Smooth muscle cell (in vitro differentiated cells): ENCODE data around the gene PITRM1. TPM values are rescaled to one million over a fixed set of nuclear protein-coding genes. Genes with fewer than 3 reads are reported as not detected.

Experiments
- DNase-seq: peaks from one replicate; lab custom pipeline; 2025; ENCODE audit not compliant: unreplicated experiment; lab: John Stamatoyannopoulos, UW
- H2AFZ ChIP-seq: fragments of 200-600 bp; sonication (generic); 2 replicates; pipeline ENCODE4 v1.6.0; 2016; ENCODE audit warnings: antibody characterized with exemption, low read depth, mild to moderate bottlenecking
- H3F3A ChIP-seq: fragments of 200-600 bp; sonication (generic); 2 replicates; pipeline ENCODE4 v1.6.0; 2017; ENCODE audit warnings: antibody characterized with exemption, low read depth
- H3K27ac ChIP-seq: fragments of 200-600 bp; sonication (generic); 2 replicates; pipeline ENCODE4 v1.5.1; 2016; ENCODE audit warnings: low read depth, mild to moderate bottlenecking
- H3K27me3 ChIP-seq: fragments of 200-600 bp; sonication (generic); 2 replicates; pipeline ENCODE4 v1.6.1; 2016; ENCODE audit warnings: low read depth, mild to moderate bottlenecking
- H3K36me3 ChIP-seq: fragments of 200-600 bp; sonication (generic); 2 replicates; pipeline ENCODE4 v1.5.1; 2016; ENCODE audit warnings: low read depth
- H3K4me1 ChIP-seq: fragments of 200-600 bp; sonication (generic); 2 replicates; pipeline ENCODE4 v1.5.1; 2016; ENCODE audit warnings: low read depth
- H3K4me2 ChIP-seq: fragments of 200-600 bp; sonication (generic); 2 replicates; pipeline ENCODE4 v1.6.0; 2016; ENCODE audit warnings: mild to moderate bottlenecking
- H3K4me3 ChIP-seq: fragments of 200-600 bp; sonication (generic); 2 replicates; pipeline ENCODE4 v1.5.1; 2016; ENCODE audit warnings: mild to moderate bottlenecking
- H3K79me2 ChIP-seq: fragments of 200-600 bp; sonication (generic); 2 replicates; pipeline ENCODE4 v1.6.0; 2016; ENCODE audit warnings: low read depth, mild to moderate bottlenecking
- H3K9ac ChIP-seq: fragments of 200-600 bp; sonication (generic); 2 replicates; pipeline ENCODE4 v1.6.0; 2016; ENCODE audit warnings: low read depth
- H3K9me3 ChIP-seq: fragments of 200-600 bp; sonication (generic); replicated peaks from 2 replicates; pipeline ENCODE4 v1.5.1; 2016; ENCODE audit warnings: low read depth
- H4K20me1 ChIP-seq: fragments of 200-600 bp; sonication (generic); 2 replicates; pipeline ENCODE4 v1.6.0; 2016; ENCODE audit warnings: low read depth
- CTCF ChIP-seq: fragments of 200-600 bp; sonication (generic); IDR thresholded peaks from 2 replicates; pipeline ENCODE4 v1.5.1; 2017; ENCODE audit warnings: borderline replicate concordance, mild to moderate bottlenecking, antibody characterized with exemption; ENCODE audit not compliant: insufficient read depth, poor library complexity, severe bottlenecking
- WGBS: methylation state at CpG from one replicate; pipeline ENCODE4 v1.1.7; 2016; ENCODE audit warnings: low lambda C conversion rate; 5-methylcytosine and 5-hydroxymethylcytosine counted together
- polyA plus RNA-seq: library from polyadenylated mRNA; unstranded; fragments of >200 nt; fragmentation: Nextera tagmentation; extraction: Ambion mirVana; gene quantifications from 2 replicates; pipeline ENCODE4 v1.2.1, GENCODE V29; 2016
- total RNA-seq: library from RNA; depleted of rRNA; stranded (reverse); fragments of >200 nt; gene quantifications from 2 replicates; pipeline ENCODE4 v1.2.3, GENCODE V29; 2014

PITRM1 gene
- total and polyA plus RNA-seq, 2 experiments from 2014 or later = 49.2 to 61.3 TPM

DNA sequence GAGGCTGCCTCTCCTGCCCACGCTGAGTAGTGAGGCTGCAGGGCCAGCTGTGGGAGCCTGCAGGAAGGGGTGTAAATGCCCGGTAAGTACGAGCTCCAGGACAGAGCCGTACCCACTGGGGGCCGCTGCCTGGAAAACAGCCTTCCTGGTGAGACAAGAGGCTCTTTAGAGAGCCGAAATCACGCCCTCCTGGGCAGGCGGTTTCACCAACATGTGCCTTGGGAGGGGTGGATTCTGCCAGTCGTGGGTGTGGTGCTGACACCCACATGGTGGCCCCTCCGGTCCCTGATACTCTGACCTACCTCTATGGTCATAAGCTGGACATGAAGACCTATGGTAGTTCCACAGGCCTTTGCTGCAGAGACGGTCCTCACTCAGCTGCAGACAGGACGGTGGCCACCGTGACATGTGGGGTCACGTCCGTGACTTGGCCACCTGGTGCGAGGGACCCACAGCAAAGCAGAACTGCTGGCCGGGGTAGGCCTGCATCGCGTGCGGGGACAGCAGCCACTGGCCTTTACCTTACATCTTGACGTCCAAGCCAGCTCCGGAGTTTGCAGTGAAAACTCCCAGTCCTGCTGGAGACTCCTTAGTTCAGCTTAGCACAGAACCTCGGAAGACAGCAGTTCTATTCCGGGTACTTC is 46.9 kb downstream of the PITRM1 start:
- H3K79me2 ChIP-seq = no peaks in the 10 kb centered on the region
- H3F3A ChIP-seq = peaks cover 5% of the 10 kb centered on the region
- no peak overlapping the region for H3K4me2 ChIP-seq
- no peaks in the 10 kb centered on the region for H3K9me3 ChIP-seq
- TF ChIP-seq CTCF = no peak
- H3K4me1 ChIP-seq = peaks cover 6% of the 10 kb centered on the region
- 94% methylated on average over 24 of the region's 24 CpGs for WGBS
- H4K20me1 ChIP-seq = peaks cover 15% of the 10 kb centered on the region
- no peak overlapping the region for H3K9ac ChIP-seq
- no peak overlapping the region for H3K4me3 ChIP-seq
- no peak overlapping the region for H2AFZ ChIP-seq
- H3K27ac ChIP-seq = no peak overlapping the region
- H3K36me3 ChIP-seq = no peaks in the 10 kb centered on the region
- no peak for DNase-seq
- no peaks in the 10 kb centered on the region for H3K27me3 ChIP-seq

DNA sequence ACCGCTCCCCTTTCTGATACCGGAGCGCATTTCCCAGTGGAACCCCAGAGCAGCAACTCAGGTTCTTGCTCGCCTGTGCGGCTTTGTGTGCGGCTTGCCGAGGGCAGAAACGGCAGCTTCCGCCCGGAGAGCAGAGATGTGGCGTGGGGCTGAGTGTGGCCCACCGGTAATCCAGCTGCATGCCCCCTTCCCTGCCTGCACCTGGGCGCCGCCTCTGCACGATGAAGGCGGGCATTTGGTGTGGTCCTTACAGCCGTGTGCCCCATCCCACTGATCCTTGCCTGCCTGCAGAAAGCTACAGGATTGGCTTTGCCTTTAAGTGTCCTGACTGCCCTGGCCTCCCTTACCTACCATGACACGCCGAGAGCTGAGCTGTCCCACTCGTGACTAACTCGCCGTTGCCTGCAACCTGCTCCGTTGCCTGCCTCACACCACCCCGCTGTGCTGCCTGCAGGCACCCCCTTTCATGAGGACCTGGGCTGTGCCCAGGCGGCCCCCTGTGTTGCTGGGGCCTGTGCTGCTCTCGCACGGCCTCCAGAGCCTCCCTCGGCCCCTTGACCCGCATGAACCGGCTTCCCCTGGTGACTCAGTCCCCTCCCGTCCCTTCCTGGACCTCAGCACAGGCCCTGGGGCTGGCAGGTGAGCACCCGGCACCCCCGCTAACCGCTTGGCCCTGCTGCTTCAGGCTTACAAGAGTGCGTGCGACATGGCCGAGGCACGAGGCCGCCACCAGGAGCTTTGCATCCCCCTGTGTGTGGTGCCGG is 48.0 kb downstream of the PITRM1 start:
- no peak for DNase-seq
- WGBS = 96% methylated on average over 40 of the region's 40 CpGs
- Histone ChIP-seq H3K4me3 (no peak overlapping the region), H3K27me3 (no peaks in the 10 kb centered on the region), H2AFZ (no peak overlapping the region), H3K79me2 (no peaks in the 10 kb centered on the region), H4K20me1 (peaks cover 15% of the 10 kb centered on the region), H3K4me2 (no peak overlapping the region), H3K9me3 (no peaks in the 10 kb centered on the region), H3K36me3 (no peaks in the 10 kb centered on the region), H3K9ac (no peak overlapping the region), H3F3A (peaks cover 5% of the 10 kb centered on the region), H3K27ac (no peak overlapping the region), H3K4me1 (peaks cover 6% of the 10 kb centered on the region)
- TF ChIP-seq CTCF = no peak

DNA sequence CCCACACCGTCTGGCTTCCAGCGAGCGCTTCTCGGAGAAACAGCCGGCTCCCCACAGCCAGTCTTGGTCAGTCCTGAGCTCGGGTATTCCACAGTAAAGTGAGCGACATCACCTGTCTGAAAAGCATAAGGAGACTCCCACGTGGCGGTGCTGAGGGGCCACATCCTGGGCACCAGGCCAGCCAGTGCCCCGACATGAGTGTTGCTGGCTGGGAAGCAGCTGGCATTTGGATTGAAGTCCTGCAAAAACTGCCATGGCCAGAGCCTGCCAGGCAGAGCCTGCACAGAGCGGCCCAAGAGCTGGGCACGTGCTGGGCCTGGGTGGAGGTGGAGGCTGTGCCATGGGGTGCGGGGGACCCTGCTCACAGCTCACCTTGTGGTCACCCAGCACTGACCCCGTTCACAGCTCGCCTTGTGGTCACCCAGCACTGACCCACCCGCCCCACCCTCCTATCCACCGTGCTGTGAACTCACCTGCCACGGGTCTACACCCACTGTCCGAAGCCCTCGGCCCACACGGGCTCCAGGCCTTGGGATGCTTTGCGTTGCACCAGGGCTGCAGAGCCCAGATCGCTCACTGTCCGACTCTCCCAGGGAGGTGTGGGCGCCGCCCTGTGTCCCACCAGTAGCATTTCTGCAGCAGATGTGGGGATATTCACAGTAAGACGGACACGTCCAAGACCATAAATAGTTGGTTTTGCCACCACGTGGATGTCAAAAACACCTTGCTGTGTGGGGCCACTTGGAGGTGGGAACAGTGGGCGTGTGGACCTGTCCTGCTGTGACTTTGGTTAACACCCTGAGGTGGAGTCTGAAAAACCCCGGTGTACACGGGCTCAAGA is 48.8 kb downstream of the PITRM1 start:
- H3K79me2 ChIP-seq = no peaks in the 10 kb centered on the region
- peaks cover 5% of the 10 kb centered on the region for H3F3A ChIP-seq
- no peak overlapping the region for H2AFZ ChIP-seq
- peaks cover 15% of the 10 kb centered on the region for H4K20me1 ChIP-seq
- H3K36me3 ChIP-seq = no peaks in the 10 kb centered on the region
- no peak for TF ChIP-seq CTCF
- 96% methylated on average over 32 of the region's 32 CpGs for WGBS
- H3K27ac ChIP-seq = no peak overlapping the region
- H3K4me3 ChIP-seq = no peak overlapping the region
- H3K27me3 ChIP-seq = no peaks in the 10 kb centered on the region
- no peaks in the 10 kb centered on the region for H3K9me3 ChIP-seq
- no peak overlapping the region for H3K9ac ChIP-seq
- H3K4me1 ChIP-seq = peaks cover 6% of the 10 kb centered on the region
- DNase-seq = no peak
- H3K4me2 ChIP-seq = no peak overlapping the region
